NCI-H69 (cell line): ENCODE measurements around the gene DCDC2.
A peak's percentile ranks its signal among the peaks of the same experiment; 100 is the strongest.
"Not testable (repeated sequence)": the region's sequence is repeated elsewhere in the genome, so short reads cannot be mapped to it uniquely, and the experiment has no call there.

Source experiments
- DNase-seq: peaks from one replicate; lab custom pipeline; 2025; lab: John Stamatoyannopoulos, UW

DCDC2 gene

DNA sequence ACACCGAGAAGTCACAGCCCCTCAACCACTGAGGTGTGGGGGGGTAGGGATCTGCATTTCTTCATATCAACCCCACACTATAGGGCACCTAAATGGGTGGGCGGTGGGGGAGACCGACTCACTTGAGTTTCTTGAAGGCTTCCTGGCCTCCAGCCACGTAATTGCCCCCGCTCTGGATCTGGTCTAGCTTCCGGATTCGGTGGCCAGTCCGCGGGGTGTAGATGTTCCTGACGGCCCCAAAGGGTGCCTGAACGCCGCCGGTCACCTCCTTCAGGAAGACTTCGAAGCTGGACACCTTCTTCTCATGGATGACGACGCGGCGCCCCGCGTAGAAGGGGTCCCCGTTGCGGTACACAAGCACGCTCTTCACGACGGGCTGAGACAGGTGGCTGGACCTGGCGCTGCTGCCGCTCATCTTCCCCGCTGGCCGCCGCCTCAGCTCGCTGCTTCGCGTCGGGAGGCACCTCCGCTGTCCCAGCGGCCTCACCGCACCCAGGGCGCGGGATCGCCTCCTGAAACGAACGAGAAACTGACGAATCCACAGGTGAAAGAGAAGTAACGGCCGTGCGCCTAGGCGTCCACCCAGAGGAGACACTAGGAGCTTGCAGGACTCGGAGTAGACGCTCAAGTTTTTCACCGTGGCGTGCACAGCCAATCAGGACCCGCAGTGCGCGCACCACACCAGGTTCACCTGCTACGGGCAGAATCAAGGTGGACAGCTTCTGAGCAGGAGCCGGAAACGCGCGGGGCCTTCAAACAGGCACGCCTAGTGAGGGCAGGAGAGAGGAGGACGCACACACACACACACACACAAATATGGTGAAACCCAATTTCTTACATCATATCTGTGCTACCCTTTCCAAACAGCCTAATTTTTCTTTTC is at the start of gene DCDC2:
DCDC2 (minus strand) TSS at position 724 of the 883 bp plus-strand sequence; CDS start at position 415, 309 bp downstream.
- DNase-seq: peak; percentile 96

DNA sequence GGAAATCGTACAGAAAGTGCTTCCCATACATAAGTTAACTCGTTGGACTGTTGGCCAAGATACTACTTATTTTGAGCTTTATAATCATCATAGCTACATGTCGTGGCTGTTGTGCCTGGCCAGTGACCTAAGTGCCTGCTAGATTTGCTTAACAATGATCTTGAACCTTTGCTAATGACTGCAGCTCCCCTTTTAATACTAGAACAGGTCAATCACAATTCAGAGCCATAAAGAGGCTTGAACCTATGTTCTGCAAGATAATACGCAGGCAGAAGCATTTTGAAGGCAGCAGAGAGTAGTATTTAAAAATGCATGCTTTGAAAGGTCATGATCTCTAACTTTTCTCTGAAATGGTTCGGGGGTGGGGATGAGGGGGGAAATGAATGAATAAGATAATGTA is 47.4 kb upstream of the DCDC2 start:
- DNase-seq: no peak

DNA sequence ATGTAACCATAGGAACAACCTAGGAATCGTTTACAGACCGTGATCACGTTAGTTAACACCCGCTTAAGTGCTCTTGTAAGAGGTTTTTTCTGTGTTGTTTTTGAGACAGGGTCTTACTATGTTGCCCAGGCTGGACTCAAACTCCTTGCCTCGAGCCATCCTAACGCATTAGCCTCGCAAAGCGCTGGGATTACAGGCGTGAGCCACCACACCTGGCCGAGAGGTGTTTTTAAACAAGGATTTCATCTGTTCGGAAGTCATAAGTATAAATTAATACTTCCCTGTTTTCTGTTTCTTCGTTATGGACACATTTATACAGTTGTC is 45.6 kb upstream of the DCDC2 start:
- no peak for DNase-seq

GRCh38 chr6:24402697-24403500 is 45.0 kb upstream of the DCDC2 start, which contains the start of gene MRS2:
MRS2 (plus strand) TSS chr6:24402936; CDS start chr6:24403047, 111 bp downstream.
- DNase-seq: peak; percentile 98

GRCh38 chr6:24401458-24401857 is 43.6 kb upstream of the DCDC2 start:
- no peak for DNase-seq

GRCh38 chr6:24400045-24401039 is 42.5 kb upstream of the DCDC2 start:
- DNase-seq: not testable (repeated sequence)

DNA sequence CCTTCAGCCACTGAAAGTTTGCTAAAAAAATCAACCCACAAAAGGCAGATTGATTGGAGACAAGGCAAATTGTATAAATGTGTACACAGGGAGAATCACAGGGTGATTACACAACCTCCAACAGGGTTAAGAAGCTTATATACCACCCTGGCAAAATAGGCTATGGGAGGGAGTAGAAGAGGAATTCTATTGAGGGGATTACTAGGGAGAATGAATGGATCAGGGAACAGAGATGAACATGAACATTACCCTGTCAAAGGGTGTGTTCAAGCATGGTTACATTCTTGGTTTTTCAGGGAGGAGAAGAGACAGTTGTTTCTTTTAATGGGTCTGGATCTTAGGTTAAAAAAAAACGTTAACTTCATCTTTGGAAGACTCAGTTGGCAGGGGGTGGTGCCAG is 39.8 kb upstream of the DCDC2 start:
- DNase-seq: no peak

- no peak for DNase-seq
These were observed 39.0 kb upstream of the DCDC2 start for GRCh38 chr6:24396824-24397223.

DNA sequence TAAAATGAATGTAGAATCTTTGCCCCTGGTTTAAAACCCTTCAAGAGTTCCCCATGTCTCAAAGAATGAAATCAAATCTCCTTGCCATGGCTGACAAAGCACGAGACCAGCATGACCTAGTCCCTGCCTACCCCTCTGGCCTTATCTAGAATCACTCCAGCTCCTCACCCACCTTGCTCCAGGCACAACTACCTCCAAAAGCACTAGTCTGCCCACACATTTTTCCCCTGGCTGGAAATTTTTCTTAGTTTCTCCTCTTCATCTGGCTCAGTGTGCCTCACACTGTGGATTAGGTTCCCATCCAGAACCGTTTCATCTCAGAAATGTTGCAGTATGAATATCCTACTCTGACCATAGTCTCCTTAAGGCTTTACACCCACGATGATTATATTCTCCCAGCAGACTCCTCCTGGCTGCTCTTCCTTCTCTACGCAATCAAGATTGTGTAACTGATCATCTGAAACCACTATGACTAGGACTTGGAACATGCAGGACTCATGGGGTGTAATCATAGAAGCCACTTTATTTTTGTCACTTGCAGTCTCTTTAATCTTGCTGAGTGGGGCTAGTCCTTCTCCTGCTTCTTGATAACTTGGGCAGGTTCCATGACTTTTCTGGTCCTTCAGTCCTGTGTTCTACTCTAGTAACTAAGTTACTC is 37.0 kb upstream of the DCDC2 start:
- DNase-seq: no peak

DNA sequence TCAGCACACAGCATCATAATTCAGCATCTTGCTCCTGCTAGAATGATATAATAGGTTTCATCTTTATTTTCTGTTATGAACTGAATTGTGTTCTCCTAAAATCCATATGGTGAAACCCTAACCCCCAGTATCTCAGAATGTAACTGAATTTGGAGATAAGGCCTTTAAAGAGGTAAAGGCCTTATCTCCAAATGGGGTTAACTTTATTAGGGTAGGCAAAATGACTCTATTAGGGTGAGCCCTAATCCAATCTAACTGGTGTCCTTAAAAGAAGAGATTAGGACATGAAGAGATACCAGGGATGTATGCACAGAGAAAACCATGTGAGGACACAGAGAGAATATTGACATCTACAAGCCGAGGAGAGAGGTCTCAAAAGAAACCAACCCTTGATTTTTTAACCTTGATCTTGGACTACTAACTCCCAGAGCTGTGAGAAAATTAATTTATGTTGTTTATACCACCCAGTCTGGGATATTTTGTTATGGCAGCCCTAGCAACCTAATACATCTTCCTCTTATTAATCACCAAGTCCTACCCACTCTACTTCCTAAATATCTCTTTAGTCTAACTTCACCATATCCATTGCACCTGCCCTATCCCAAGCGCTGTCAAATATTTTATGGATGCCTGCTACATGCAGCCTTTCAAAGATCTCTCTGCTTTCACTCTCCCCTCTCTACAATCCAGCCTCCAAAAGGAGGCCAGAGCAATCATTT is 36.4 kb upstream of the DCDC2 start:
- DNase-seq: no peak

DNA sequence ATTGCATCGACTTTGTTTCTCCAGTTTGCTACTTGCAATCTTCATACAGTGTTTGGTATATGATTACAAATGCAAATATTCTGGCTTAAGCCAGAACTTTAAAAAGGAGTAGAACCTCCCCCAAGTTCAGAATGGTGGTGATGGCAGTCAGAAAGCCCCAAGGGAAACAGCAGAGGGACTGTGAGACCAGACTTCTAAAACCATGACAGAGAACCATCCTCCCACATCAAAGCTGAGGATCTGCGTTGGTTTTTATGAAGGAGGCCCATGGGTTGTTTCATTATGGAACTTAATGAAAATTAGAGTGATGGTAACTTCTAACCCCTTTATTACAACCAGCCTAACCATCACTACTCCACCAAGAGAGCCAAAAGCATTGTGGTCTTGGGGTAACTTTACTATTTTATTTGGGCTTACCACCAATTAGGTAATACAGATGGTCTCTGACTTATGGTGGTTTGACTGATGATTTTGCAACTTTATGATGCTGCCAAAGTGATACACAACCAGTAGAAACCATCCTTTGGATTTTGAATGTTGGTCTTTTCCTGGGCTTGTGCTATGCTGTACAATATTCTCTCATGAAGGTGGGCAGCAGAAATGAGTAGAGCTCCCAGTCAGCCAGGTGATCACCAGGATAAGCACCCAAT is 34.0 kb upstream of the DCDC2 start:
- no peak for DNase-seq

GRCh38 chr6:24391208-24391607 is 33.3 kb upstream of the DCDC2 start:
- no peak for DNase-seq

- no peak for DNase-seq
These were observed 30.0 kb upstream of the DCDC2 start for GRCh38 chr6:24387818-24388217.

DNA sequence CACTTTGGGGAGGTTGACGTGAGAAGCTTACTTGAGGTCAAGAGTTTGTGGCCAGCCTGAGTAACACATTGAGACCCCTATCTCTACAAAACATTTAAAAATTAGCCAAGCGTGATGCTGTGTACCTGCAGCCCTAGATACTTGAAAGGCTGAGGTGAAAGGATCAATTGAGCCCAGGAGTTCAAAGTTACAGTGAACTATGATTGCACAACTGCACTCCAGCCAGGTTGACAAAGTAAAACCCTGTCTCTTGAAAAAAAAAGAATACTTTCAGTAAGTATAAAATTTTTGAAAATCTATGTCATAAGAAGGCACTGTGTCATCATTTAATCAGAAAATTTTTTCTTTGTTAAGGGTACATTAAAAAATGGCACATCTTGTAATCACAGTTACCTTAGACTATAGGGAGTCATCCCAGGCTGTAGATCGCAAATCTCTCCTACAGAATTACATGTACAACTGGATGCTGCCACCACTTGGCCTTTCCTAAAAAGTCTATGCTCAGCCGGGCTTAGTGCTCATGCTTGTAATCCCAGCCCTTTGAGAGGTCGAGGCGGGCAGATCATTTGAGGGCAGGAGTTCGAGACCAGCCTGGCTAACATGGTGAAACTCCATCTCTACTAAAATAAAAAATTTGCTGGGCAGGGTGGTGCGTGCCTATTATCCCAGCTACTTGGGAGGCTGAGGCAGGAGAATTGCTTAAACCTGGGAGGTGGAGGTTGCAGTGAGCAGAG is 27.8 kb upstream of the DCDC2 start:
- DNase-seq: peak; percentile 30

- DNase-seq: not testable (repeated sequence)
These were observed 26.7 kb upstream of the DCDC2 start for GRCh38 chr6:24384369-24385130.

DNA sequence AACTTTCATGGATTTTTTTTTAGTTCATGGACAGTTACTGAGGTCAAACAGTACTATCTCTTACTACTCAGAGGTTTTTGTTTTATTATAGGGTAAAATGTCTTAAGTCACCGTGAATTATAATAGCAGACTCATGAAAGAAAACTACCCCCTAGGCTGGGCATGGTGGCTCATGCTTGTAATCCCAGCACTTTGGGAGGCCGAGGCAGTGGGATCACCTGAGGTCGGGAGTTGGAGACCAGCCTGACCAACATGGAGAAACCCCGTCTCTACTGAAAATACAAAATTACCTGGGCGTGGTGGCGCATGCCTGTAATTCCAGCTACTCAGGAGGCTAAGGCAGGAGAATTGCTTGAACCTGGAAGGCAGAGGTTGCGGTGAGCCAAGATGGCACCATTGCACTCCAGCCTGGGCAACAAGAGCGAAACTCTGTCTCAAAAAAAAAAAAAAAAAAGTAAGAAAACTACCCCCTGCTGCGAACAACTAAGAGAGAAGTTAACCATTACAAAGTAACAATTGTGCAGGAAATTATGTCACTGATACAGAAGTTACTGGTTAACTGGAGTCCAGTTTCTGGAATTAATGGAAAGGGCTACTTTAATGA is 25.1 kb upstream of the DCDC2 start:
- not testable (repeated sequence) for DNase-seq

DNA sequence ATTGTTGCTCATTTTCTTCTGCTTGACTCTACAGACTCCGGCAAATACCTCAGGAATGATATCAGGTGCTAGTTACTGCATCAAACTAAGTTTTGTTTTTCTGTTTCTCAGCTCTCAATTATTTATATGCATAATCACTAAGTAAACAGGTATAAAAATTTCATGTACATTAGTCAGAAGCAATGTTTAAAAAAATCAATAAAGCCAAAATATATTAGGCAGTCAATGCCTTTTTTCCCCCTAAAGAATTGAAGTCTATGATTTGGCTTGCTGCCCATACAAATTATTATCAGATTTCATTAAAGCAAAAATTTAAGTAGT is 24.3 kb upstream of the DCDC2 start:
- DNase-seq: no peak

- DNase-seq: no peak
These were observed 23.8 kb upstream of the DCDC2 start for GRCh38 chr6:24381476-24382219.
